KMS-11 (cell line): ENCODE results near the gene TXNL4B.

Experiments
- H2AFZ ChIP-seq: fragments of 200-600 bp; sonication (generic); 2 replicates; pipeline ENCODE4 v1.6.1; 2016; ENCODE audit warnings: antibody characterized with exemption, mixed run types, low read depth
- H3K27ac ChIP-seq: fragments of 200-600 bp; sonication (generic); 2 replicates; pipeline ENCODE4 v1.6.1; 2016; ENCODE audit warnings: mild to moderate bottlenecking, mixed run types
- H3K27me3 ChIP-seq: fragments of 200-600 bp; sonication (generic); 2 replicates; pipeline ENCODE4 v1.6.1; 2017; ENCODE audit warnings: mild to moderate bottlenecking, low read depth, mixed run types, moderate library complexity; ENCODE audit not compliant: insufficient read depth
- H3K36me3 ChIP-seq: fragments of 200-600 bp; sonication (generic); 2 replicates; pipeline ENCODE4 v1.6.1; 2017; ENCODE audit warnings: mild to moderate bottlenecking, mixed run types; ENCODE audit not compliant: insufficient read depth
- H3K4me1 ChIP-seq: fragments of 200-600 bp; sonication (generic); 2 replicates; pipeline ENCODE4 v1.6.1; 2016; ENCODE audit warnings: mild to moderate bottlenecking, low read depth, mixed run types; ENCODE audit not compliant: poor library complexity, severe bottlenecking
- H3K4me2 ChIP-seq: fragments of 200-600 bp; sonication (generic); 2 replicates; pipeline ENCODE4 v1.7.0; 2016; ENCODE audit warnings: mild to moderate bottlenecking, mixed run types
- H3K4me3 ChIP-seq: fragments of 200-600 bp; sonication (generic); IDR thresholded peaks from 2 replicates; pipeline ENCODE4 v1.6.1; 2017; ENCODE audit warnings: low read depth, low read length, mixed read lengths; ENCODE audit not compliant: insufficient read depth
- H3K79me2 ChIP-seq: fragments of 200-600 bp; sonication (generic); 2 replicates; pipeline ENCODE4 v1.6.1; 2016; ENCODE audit warnings: low read depth, mixed run types; ENCODE audit not compliant: insufficient read depth
- H3K9ac ChIP-seq: fragments of 200-600 bp; sonication (generic); 2 replicates; pipeline ENCODE4 v1.6.1; 2016; ENCODE audit warnings: mild to moderate bottlenecking, mixed run types
- H4K20me1 ChIP-seq: fragments of 200-600 bp; sonication (generic); 2 replicates; pipeline ENCODE4 v1.6.1; 2016; ENCODE audit warnings: mild to moderate bottlenecking, mixed run types; ENCODE audit not compliant: insufficient read depth
- TF ChIP-seq, protein P1 (sequence below): fragments of 200-600 bp; sonication (generic); conservative IDR thresholded peaks from 2 replicates; pipeline ENCODE4 v1.6.1; 2017; ENCODE audit warnings: low read depth, mild to moderate bottlenecking, antibody characterized with exemption, low read length, moderate library complexity, mixed read lengths

TXNL4B gene

DNA sequence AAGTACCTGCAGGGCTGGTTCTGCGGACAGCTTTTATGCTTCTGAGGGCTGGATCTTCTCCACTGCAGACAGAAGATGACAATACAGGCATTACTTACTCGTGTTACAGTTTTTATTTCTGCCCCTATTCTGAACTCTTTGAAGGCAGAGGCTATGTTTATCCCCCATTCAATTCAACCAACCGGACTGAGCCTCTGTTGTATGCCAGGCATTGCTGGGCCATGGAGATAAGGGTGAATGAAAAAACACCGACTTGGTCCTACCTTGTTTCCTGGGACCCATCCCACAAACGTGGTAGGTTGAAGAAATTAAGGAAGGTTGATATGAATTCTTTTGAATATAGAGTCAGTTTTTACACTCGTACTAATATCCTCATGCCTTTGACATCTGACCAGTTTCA lies 49.1 kb downstream of the TXNL4B start:
- no peaks in the 10 kb centered on the region for H3K4me1 ChIP-seq
- H3K4me3 ChIP-seq, result no peak overlapping the region
- no peaks in the 10 kb centered on the region for H3K27me3 ChIP-seq
- no peak overlapping the region for H3K27ac ChIP-seq
- H2AFZ ChIP-seq, result no peak overlapping the region
- H4K20me1 ChIP-seq, result no peaks in the 10 kb centered on the region
- TF ChIP-seq, protein P1, sequence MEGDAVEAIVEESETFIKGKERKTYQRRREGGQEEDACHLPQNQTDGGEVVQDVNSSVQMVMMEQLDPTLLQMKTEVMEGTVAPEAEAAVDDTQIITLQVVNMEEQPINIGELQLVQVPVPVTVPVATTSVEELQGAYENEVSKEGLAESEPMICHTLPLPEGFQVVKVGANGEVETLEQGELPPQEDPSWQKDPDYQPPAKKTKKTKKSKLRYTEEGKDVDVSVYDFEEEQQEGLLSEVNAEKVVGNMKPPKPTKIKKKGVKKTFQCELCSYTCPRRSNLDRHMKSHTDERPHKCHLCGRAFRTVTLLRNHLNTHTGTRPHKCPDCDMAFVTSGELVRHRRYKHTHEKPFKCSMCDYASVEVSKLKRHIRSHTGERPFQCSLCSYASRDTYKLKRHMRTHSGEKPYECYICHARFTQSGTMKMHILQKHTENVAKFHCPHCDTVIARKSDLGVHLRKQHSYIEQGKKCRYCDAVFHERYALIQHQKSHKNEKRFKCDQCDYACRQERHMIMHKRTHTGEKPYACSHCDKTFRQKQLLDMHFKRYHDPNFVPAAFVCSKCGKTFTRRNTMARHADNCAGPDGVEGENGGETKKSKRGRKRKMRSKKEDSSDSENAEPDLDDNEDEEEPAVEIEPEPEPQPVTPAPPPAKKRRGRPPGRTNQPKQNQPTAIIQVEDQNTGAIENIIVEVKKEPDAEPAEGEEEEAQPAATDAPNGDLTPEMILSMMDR, result no peak
- no peak overlapping the region for H3K9ac ChIP-seq
- no peaks in the 10 kb centered on the region for H3K79me2 ChIP-seq
- no peak overlapping the region for H3K4me2 ChIP-seq
- H3K36me3 ChIP-seq, result no peaks in the 10 kb centered on the region

DNA sequence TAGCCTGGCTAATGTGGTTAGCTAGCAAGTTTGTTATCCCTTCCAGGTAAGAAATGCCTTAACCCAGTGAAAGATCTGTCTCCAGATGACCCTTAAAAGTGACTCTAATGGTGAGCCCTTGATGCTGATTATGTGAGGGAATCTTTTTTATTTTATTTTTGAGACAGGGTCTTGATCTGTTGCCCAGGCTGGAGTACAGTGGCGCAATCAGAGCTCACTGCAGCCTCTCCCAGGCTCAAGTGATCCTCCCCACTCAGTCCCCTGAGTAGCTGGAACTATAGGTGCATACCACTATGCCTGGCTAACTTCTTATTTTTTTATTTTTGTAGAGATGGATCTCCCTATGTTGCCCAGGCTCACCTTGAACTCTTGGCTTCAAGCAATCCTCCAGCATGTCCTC lies 49.9 kb downstream of the TXNL4B start:
- TF ChIP-seq, protein P1, result no peak
- Histone ChIP-seq H3K79me2 (no peaks in the 10 kb centered on the region), H3K27ac (no peak overlapping the region)

DNA sequence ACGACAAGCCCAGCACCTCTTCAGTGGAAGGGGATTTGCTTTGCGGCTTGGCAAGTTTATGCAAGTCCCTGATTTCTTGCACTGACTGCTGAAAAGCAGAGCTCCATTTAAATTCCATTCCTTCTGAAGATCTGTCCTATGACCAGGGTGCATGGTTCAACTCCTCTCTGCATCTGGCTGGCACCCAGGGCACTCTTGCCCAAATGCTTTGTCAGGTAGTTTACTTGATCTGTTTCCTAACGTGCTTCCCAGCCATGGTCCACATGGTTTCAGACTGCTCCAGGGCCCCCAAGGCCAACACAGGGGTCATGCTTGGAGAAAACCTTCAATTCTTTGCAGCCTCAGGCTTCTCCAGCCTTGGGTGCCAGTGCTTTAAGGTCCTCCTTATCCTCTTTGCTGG lies 50.4 kb downstream of the TXNL4B start:
- no peaks in the 10 kb centered on the region for H4K20me1 ChIP-seq
- TF ChIP-seq, protein P1, result no peak

More for the DNA sequence above, 49.9 kb downstream of the TXNL4B start:
- H3K27me3 ChIP-seq, result no peaks in the 10 kb centered on the region
- no peak overlapping the region for H2AFZ ChIP-seq
- no peaks in the 10 kb centered on the region for H3K36me3 ChIP-seq
- no peaks in the 10 kb centered on the region for H3K4me1 ChIP-seq
- H4K20me1 ChIP-seq, result no peaks in the 10 kb centered on the region
- no peak overlapping the region for H3K9ac ChIP-seq
- H3K4me3 ChIP-seq, result no peak overlapping the region
- H3K4me2 ChIP-seq, result no peak overlapping the region

DNA sequence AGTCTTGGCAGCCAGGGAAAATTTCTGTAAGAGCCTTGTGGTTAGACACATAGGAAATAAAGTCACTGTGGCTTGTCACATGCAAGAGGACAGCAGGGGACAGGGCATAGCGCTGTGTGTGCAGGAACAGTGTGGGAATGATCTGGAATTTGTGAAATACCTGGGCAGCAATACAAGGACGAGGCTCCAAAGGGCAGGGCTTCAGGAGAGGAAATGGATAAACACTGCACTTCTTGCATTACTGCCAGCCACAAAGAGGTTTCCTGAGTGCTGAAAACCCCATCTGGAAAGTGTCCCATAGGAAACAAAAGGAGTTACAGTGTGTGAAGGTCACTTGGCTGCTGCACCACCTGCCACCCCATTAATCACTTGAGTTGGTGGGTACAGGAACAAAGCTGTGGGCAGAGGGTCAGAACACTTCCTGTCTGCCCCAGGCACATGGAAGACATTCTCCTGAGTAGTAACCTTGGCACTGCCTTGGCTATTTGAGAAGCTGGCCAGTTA lies 51.2 kb downstream of the TXNL4B start:
- no peaks in the 10 kb centered on the region for H3K27me3 ChIP-seq
- H3K4me2 ChIP-seq, result no peak overlapping the region
- H3K27ac ChIP-seq, result no peak overlapping the region
- no peaks in the 10 kb centered on the region for H3K4me1 ChIP-seq
- TF ChIP-seq, protein P1, result no peak
- no peaks in the 10 kb centered on the region for H3K79me2 ChIP-seq
- H2AFZ ChIP-seq, result no peak overlapping the region
- no peaks in the 10 kb centered on the region for H4K20me1 ChIP-seq
- no peak overlapping the region for H3K4me3 ChIP-seq
- no peak overlapping the region for H3K9ac ChIP-seq
- no peaks in the 10 kb centered on the region for H3K36me3 ChIP-seq

More for the DNA sequence above, 50.4 kb downstream of the TXNL4B start:
- no peak overlapping the region for H2AFZ ChIP-seq
- H3K79me2 ChIP-seq, result no peaks in the 10 kb centered on the region
- H3K9ac ChIP-seq, result no peak overlapping the region
- no peak overlapping the region for H3K4me3 ChIP-seq
- H3K36me3 ChIP-seq, result no peaks in the 10 kb centered on the region
- H3K4me1 ChIP-seq, result no peaks in the 10 kb centered on the region
- no peak overlapping the region for H3K27ac ChIP-seq
- no peaks in the 10 kb centered on the region for H3K27me3 ChIP-seq
- no peak overlapping the region for H3K4me2 ChIP-seq
